AG09309 (cell line): ENCODE results near the gene ING4.

ENCODE experiments used
- DNase-seq: peaks from one replicate; pipeline ENCODE4 v3.0.0-alpha.2; 2010; ENCODE audit warnings: low read depth
- H3K4me3 ChIP-seq: 2 replicates; pipeline ENCODE4 v1.5.1; 2011; ENCODE audit warnings: mild to moderate bottlenecking, low read depth, low read length, moderate library complexity; ENCODE audit not compliant: control insufficient read depth
- TF ChIP-seq, protein P1 (sequence below): IDR thresholded peaks from 2 replicates; pipeline ENCODE4 v1.5.1; 2011; ENCODE audit warnings: mild to moderate bottlenecking, low read depth, low read length, inconsistent platforms; ENCODE audit not compliant: insufficient read depth, control insufficient read depth; ENCODE audit errors: missing control alignments

ING4 gene

DNA sequence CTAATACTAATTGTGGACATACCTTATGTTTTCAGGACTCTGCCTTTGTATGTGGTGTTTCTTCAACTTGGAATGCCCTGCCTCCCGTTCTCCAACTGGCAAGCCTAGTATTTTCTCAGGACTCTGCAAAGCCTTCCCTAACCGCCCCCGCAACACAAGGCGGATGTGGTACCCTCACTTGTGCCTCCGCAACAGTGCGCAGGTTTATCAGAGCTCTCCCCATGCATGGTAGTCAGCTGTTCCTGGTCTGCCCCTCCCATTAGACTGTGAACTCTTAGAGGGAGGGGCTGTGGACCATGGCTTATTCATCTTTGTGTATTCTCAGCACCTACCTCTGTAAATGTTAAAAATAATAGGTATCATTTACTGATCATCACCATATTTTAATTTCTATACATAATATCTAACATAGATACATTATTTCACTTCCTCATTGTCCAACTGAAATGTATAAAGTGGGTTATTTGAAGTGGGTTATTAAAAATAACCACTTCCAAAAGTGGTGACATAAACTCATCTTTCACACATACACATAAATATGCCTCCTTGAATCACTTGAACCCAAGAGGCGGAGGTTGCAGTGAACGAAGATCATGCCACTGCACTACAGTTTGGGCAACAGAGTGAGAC lies 36.1 kb downstream of the ING4 start:
- no peak for DNase-seq
- H3K4me3 ChIP-seq: no peak overlapping the region
- TF ChIP-seq, protein P1, sequence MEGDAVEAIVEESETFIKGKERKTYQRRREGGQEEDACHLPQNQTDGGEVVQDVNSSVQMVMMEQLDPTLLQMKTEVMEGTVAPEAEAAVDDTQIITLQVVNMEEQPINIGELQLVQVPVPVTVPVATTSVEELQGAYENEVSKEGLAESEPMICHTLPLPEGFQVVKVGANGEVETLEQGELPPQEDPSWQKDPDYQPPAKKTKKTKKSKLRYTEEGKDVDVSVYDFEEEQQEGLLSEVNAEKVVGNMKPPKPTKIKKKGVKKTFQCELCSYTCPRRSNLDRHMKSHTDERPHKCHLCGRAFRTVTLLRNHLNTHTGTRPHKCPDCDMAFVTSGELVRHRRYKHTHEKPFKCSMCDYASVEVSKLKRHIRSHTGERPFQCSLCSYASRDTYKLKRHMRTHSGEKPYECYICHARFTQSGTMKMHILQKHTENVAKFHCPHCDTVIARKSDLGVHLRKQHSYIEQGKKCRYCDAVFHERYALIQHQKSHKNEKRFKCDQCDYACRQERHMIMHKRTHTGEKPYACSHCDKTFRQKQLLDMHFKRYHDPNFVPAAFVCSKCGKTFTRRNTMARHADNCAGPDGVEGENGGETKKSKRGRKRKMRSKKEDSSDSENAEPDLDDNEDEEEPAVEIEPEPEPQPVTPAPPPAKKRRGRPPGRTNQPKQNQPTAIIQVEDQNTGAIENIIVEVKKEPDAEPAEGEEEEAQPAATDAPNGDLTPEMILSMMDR: no peak

DNA sequence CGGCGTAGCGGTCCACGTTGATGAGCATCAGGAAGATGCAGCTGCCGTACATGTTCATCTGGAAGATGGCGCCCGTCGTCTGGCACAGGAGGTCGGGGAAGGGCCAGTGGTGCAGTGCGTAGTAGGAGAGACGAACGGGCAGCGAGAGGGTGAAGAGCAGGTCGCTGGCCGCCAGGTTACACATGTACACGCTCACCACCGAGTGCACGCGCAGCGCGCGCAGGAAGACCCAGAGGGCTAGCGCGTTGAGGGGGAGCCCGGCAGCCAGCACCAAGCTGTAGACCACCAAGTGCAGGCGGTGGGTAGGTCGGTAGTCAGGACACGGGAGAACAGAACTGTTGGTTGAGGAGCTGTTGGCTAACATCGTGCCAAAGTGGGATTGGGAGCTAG lies 42.0 kb downstream of the ING4 start:
- no peak for DNase-seq
- TF ChIP-seq, protein P1: no peak
- no peak overlapping the region for H3K4me3 ChIP-seq

DNA sequence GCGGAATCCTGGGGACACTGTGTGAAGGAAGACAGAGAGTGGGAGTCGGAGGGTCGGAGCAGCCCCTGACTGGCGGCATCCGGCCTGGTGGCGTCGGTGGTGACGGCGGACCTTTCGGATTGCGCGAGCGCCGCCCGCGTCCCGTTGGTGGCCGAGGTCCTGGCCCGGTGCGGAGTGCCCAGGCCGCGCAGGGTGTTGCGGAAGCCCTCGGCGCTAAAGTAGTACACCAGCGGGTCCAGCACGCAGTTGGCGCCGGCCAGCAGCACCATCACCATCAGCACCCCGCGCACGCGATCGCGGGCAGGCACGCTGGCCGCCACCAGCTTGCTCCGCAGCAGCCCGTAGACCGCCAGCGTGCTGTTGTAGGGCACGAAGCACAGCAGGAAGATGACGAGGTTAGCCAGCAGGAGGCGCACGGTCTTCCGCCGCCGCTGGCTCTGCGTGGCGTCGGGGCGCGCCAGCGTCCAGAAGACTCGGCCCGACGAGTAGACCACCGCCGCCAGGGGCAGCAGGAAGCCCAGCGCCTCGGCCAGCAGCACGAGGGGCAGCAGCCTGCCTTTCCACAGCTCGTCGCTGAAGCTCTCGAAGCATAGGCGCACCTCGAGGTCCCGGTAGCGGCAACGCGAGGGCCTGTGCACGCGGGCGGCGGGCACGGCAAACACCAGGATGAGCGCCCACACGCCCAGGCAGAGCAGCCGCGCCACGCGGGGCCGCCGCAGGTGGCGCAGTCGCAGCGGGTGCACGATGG lies 42.6 kb downstream of the ING4 start:
- no peak for DNase-seq
- TF ChIP-seq, protein P1: peak; percentile 43
- no peak overlapping the region for H3K4me3 ChIP-seq

DNA sequence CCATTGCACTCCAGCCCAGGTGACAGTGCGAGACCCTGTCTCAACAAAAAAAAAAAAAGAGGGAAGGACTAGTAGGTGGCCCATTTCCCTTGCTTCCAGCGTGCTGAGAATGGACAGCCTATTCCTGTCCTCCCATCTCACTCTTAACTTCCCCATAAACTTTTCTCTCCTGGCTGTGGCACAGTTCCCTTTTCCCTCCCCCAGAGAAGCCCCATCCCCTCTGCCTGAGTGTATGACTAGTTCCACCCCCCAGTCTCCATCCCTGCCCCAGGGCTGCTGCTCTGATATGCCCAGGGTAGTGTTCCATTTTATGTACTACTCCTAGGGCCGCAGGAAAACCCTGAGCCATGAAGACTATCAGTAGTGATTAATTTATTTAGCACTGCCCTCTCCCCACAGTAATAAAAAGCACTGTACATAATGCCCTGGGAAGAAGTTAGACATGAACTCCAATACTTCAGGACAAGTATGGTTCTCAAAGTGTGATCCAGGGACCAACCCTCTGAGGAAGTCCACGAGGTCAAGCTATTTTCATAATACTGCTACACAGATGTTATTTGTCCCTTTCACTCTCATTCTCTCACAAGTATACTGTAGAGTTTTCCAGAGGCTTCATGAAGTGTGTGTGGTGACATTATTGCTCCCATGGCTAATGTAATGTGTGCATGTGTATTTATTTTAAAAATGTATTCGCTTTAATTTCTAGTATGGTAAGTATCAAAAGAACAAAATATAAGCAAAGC lies 44.3 kb downstream of the ING4 start:
- no peak overlapping the region for H3K4me3 ChIP-seq
- TF ChIP-seq, protein P1: no peak
- no peak for DNase-seq

DNA sequence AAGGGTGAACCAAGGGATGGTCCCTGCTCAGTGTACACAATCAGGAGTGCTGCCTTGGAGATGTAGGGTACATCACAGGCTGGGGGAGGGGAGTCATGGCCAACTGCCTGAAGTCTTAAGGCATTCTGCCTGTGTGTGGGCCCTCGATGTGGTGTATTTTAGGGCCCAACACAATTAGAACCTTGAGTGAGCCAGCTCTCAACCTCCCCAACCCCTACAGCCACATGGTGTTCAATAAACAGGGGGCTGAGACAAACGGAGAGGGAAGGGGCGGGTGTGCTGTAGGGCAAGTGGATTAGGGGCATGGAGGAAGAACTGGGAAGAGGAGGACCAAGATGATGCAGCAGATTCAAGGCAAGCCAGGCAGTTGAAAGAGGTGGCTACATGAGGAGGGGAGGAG lies 47.1 kb downstream of the ING4 start:
- DNase-seq: no peak
- H3K4me3 ChIP-seq: no peak overlapping the region
- TF ChIP-seq, protein P1: no peak

DNA sequence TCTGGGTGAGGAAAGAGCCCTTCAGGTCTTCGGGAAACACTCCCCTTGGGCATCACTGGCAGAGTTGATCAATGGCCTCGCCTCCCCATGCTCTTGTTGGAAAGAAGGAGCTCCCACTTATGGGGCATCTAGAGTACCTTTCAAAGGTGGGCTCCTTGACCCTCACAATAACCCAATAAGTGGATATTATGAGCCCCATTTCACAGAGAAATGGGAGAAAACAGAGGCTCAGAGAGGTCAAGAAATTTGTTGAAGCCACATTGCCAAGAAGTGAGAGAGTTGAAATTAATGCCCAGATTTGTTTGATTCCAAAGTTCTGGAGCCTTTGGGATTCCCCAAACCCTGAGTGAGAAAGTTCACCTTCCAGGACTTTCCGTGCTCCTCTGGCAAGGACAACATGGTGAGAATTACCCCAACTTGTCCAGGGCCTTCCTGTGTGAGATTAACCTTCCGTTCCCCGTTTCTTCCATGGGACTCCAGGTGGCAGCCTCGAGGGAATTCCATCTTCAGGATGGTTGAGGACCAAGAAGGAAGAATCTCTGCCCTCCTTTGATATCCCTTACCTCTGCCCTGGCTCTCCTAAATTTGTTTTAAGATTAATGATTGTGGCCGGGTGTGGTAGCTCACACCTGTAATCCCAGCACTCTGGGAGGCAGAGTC lies 48.3 kb downstream of the ING4 start:
- TF ChIP-seq, protein P1: no peak
- DNase-seq: no peak
- H3K4me3 ChIP-seq: no peak overlapping the region
